WI38 (cell line): ENCODE data around the gene CENPT.
A peak's percentile ranks its signal among the peaks of the same experiment; 100 is the strongest.

Source experiments
- H3K4me3 ChIP-seq: 2 replicates; pipeline ENCODE4 v1.5.1; 2011; ENCODE audit warnings: low read depth, mild to moderate bottlenecking, control low read depth, low read length
- CTCF ChIP-seq: IDR thresholded peaks from 2 replicates; pipeline ENCODE4 v1.5.1; 2012; ENCODE audit warnings: low read depth, mild to moderate bottlenecking, control low read depth, low read length

CENPT gene

GRCh38 chr16:67858500-67858899, 11.0 kb upstream of the CENPT start:
- H3K4me3 ChIP-seq: no peak overlapping the region
- TF ChIP-seq CTCF: no peak

GRCh38 chr16:67857547-67858233, 10.2 kb upstream of the CENPT start:
- H3K4me3 ChIP-seq: no peak overlapping the region
- no peak for TF ChIP-seq CTCF

- TF ChIP-seq CTCF: no peak
- no peak overlapping the region for H3K4me3 ChIP-seq
These were observed 9.5 kb upstream of the CENPT start for GRCh38 chr16:67856927-67857546.

- no peak overlapping the region for H3K4me3 ChIP-seq
- no peak for TF ChIP-seq CTCF
These were observed 8.3 kb upstream of the CENPT start for GRCh38 chr16:67855789-67856188.

DNA sequence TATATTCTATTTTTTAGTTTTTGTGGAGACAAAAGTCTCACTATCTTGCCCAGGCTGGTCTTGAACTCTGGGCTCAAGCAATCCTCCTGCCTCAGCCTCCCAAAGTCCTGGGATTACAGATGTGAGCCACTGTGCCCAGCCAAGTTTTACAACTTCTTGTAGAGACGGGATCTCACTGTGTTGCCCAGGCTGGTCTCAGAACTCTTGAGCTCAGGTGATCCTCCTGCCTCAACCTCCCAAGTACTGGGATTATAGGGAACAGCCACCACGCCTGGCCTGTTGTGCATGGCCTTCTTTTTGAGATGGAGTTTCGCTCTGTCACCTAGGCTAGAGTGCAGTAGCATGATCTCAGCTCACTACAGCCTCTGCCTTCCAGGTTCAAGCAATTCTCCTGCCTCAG, 6.2 kb upstream of the CENPT start:
- no peak for TF ChIP-seq CTCF
- H3K4me3 ChIP-seq: no peak overlapping the region

DNA sequence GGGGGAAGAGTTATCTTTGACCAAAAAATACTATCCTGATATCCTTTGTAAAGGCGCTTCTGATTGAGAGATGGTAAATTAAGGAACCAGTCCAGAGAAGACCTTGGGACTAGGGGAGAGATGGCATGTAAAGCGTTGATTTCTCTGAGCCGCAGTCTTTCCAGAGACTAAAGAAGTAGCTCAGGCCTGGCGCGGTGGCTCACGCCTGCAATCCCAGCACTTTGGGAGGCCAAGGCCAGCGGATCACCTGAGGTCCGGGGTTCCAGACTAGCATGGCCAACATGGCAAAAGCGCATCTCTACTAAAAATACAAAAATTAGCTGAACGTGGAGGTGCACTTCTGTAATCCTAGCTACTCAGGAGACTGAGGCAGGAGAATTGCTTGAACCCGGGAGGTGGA, 625 bp upstream of the CENPT start:
- no peak for TF ChIP-seq CTCF
- peak overlapping the region; percentile 97 for H3K4me3 ChIP-seq

DNA sequence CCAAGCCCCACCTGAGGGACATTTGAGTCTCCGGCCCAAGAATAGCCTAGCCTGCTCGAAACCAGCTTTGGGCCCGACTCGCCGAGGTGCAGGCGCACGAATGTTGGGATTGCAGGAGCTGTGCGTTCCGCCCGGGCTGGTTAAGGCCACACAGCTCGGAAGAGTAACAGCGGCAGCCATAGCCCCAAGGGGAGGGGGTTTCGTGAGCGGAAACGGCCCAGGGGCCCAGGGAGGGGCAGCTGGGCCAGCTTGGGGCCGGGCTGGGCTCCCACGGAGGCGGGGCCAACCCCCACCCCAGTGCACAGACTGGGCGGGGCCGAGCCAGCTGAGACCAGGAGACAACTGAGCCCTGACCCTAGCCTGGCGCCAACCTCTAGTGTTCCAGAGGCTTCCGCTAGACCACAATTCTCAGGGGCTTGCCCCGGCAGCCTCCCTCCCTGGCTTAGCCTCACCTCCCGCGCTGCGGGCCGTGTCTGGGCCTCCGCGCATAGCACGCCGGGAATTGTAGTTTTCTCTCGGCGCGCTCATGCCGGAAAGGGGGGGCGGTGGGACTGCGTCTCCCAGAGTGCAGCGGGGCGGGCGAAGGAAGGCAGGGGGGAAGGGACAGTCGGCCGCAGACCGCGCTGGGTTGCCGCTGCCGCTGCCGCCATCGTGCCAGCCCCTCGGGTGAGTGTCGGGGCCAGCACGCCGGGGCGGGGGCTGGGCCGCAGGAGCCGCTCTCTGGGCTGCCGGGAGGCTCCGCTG, 1.0 kb downstream of the CENPT start, which contains the start of gene NUTF2:
Gene NUTF2 (plus strand): TSS at position 614 of the 744 bp plus-strand sequence. CDS start 18,198 bp downstream, outside the sequence.
- no peak for TF ChIP-seq CTCF
- H3K4me3 ChIP-seq: peak within 1 kb of the TSS; percentile 97
